D341Med (cell line): Measurements from ENCODE around the gene CD300H.
"Not testable (repeated sequence)": the region's sequence is repeated elsewhere in the genome, so short reads cannot be mapped to it uniquely, and the experiment has no call there.

Source experiments
- DNase-seq: peaks from one replicate; pipeline ENCODE4 v3.0.0; 2012; ENCODE audit warnings: low spot score

Gene CD300H

GRCh38 chr17:74584292-74585060, 17.2 kb upstream of the CD300H start:
- DNase-seq = no peak

- DNase-seq = no peak
These were observed 15.3 kb upstream of the CD300H start for GRCh38 chr17:74582633-74583032.

GRCh38 chr17:74579900-74580299, 12.6 kb upstream of the CD300H start:
- DNase-seq = no peak

DNA sequence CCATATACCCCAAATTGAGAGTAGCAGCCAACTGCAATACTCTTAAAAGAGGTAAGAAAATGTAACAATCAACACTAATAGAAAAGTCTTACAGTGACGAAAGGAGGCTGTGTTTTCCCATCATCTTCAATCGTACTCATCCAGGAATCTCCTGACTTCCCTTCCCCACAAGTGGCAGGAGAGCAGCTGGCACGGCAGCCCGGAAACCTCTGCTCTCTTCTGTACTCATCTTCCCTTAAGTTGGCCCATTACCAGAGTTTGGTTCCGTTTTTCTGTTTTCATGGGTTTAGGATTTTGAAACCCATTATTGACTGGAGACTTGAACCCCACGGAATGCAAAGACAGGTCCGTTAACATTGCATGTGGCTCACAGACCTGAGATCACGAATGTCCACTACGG, 11.7 kb upstream of the CD300H start:
- no peak for DNase-seq

DNA sequence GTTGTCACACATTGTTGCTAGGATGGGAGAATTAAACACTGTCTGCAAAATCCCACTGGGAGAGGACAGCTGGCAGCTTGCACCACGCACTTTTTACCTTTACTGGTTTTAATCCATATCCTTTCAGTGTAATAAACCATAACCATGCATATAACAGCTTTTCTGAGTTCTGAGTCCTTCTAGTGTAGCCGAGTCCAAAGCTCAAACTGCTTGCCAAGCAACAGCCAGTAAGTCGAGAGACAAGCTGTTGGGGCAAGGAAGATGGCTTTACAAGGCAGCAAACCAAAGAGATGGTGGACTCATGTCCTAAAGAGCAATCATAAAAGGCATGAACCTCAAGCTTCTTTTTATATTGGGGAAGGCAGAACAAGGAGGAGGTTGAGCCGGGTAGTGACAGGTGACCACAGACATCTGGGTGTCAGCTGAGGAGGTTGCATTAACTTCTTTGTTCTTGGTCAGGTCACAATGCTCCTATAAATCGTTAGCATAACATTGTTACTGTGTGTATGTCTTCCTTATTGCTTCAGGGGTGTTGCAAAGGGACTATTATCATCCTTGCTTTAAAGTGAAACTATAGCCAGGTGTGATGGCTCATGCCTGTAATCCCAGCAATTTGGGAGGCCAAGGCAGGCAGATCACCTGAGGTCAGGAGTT, 7.3 kb upstream of the CD300H start:
- DNase-seq = no peak

DNA sequence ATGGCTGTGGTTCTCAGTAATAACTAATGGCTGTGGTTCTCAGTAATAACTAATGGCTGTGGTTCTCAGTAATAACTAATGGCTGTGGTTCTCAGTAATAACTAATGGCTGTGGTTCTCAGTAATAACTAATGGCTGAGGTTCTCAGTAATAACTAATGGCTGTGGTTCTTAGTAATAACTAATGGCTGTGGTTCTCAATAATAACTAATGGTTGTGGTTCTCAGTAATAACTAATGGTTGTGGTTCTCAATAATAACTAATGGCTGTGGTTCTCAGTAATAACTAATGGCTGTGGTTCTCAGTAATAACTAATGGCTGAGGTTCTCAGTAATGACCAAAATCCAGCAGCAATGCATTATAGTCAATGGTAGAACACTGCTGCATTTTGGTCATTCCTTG, 6.3 kb upstream of the CD300H start:
- DNase-seq = not testable (repeated sequence)

DNA sequence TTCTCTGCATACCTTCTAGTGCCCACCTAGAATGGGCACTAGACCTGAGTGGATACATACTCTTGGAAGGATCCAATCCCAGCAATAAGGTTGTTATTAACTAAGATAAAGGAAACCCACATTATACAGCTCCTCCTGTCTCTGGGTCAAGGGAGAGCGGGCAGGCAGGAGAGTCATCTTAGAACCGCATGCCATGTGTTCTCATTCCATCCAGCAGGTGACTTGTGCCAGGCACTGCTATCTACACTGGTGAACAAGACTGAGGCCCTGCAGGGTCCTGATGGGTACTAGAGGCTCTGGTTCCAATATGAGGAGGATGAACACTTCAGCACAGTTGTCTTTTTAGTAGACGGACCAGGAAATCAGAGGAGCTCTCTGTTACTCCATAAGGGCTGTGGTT, 5.9 kb upstream of the CD300H start:
- no peak for DNase-seq

GRCh38 chr17:74571621-74572270, 4.4 kb upstream of the CD300H start:
- no peak for DNase-seq

- DNase-seq = no peak
These were observed 2.0 kb upstream of the CD300H start for GRCh38 chr17:74569020-74570003.

GRCh38 chr17:74568106-74568873, 981 bp upstream of the CD300H start:
- DNase-seq = no peak

DNA sequence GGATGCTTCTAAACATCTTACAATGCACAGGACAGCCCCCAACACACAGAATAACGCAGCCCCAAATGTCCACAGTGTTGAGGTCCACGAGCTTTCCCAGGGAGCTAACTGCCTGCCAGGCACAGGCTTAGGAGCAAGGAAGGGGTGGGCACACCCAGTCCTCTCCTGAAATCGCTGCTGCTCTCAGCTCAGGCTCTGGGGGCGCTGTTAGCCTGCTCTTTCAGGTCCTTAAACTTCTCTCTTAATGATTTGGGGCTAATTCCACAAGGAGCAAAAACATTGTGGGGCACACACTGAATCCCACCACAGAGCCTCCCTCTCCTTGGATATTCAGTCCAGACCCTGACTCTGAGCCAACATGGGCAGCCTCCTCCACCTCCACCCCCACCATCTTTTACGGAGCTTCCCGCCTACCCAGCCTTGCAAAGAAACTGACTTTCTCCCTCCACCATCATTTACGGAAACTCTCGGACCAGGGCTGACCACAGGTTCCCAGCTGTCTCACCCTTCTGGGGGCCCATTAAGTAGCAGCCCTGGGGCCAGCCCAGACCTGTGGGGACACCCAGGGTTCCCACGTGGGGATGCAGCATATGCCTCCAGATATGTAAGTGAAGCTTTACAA, 1.1 kb downstream of the CD300H start:
- DNase-seq = peak; percentile 84

DNA sequence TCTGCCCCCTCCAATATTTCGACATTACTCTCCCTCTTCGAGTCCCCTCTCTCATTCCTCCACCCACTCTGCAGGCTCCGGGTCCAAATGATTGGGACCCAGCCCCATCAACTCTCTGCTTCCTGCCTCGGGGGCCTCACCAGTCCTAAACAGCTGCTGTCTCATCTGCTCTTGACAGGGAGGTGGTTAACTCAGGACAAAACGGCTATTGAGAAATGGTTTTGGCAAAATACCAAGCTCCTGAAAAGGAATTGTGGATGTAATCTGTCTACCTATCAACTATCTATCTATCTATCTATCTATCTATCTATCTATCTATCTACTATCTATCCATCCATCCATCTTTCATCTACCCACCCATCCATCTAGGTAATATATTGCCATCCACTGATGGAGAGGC, 2.2 kb downstream of the CD300H start:
- DNase-seq = no peak

DNA sequence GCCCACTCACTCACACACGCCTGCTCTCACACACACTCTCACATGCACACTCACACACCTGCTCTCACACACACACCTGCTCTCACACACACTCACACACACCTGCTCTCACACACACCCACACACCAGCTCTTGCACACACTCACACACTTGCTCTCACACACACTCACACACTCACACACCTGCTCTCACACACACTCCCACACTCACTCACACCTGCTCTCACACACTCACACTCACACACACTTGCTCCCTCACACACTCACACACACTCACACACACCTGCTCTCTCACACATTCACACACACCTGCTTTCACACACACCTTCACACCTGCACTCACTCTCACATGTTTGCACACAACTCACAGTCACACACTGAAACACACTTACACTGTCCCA, 4.0 kb downstream of the CD300H start:
- DNase-seq = no peak

DNA sequence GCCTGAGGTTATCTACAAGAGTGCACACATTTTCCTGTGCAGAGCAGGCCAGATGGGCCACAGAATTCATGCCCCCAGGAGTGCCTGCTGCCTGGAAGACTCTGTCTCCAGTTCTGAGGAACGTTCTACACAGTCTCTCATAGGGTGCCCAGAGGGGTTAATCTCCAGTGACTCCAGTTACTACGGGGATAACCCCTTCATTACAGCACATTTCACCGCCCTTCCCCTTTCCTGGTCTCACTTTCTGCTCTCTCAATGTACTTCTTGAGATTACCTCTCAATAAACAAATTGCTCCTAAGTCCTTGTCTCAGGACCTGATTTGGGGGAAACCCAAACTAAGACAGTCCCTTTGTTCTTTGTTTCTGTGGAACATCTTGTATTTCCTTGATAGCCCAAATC, 5.7 kb downstream of the CD300H start:
- no peak for DNase-seq

DNA sequence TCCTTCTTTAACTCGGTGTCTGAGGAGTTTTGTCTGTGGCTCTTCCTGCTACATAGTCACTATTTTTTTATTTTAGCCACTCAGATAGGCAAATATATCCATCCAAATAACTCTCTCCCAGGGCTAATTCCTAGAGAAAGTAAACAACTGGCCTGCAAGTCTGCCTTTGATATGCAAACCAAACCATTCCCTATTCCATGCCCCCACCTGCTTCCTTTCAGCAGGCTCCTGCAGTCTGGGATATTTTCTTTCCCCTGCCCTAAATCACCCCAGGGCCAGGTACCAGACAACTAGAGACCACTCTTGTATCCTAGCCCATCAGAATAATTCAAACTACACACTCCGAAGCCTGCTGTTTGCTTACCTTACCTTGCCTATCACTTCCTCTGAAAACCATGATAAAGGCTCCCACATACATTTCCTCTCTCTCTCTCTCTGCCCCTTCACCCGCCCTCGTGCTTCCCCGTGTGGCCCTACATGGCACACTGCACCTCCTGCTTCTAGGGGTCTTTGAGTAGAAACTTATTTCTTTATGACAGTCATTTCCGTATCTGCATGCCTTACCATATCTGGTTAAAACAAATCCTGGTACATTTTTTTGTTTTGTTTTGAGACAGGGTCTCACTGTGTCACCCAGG, 8.3 kb downstream of the CD300H start:
- no peak for DNase-seq

- not testable (repeated sequence) for DNase-seq
These were observed 8.9 kb downstream of the CD300H start for GRCh38 chr17:74558402-74558801.

DNA sequence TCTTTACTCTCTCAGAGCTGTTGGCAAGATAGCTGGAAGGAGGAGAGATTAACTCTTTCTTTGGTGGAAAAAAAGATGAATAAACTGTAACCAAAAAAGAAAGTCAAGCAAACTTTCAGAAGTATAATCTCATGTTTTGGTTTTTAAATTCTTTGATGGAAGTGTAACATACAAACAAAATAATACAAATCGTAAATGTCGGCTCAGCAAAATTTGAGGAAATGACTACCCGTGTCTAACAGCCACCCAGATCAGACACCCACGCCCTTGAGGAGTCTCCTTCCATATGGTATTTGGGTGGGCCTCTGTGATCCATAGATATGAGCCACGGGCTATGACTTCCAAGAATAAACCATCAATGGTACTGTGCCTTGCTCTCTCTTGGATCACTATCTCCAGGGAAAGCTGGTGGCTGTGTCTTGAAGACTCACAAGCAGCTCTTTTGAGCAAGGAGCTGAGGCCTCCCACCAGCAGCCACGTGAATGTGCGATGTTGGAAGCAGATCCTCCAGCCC, 11.8 kb downstream of the CD300H start:
- DNase-seq = no peak

GRCh38 chr17:74554909-74555308, 12.4 kb downstream of the CD300H start:
- peak; percentile 26 for DNase-seq

GRCh38 chr17:74552037-74552436, 15.3 kb downstream of the CD300H start:
- DNase-seq = no peak

- no peak for DNase-seq
These were observed 16.7 kb downstream of the CD300H start for GRCh38 chr17:74550602-74551001.
